Epithelial cell of esophagus (primary cell): ENCODE results near the gene DCUN1D2.
"Not testable (repeated sequence)": the region's sequence is repeated elsewhere in the genome, so short reads cannot be mapped to it uniquely, and the experiment has no call there.

Source experiments
- DNase-seq: peaks from one replicate; pipeline ENCODE4 v3.0.0; 2010; ENCODE audit warnings: low read depth
- H3K4me3 ChIP-seq: 2 replicates; pipeline ENCODE4 v1.5.1; 2011; ENCODE audit warnings: mild to moderate bottlenecking, low read length, control low read depth
- TF ChIP-seq, protein P1 (sequence below): IDR thresholded peaks from 2 replicates; pipeline ENCODE4 v1.5.1; 2011; ENCODE audit warnings: low read depth, mild to moderate bottlenecking, low read length, control low read depth, inconsistent platforms; ENCODE audit not compliant: insufficient read depth; ENCODE audit errors: missing control alignments

DCUN1D2 gene

DNA sequence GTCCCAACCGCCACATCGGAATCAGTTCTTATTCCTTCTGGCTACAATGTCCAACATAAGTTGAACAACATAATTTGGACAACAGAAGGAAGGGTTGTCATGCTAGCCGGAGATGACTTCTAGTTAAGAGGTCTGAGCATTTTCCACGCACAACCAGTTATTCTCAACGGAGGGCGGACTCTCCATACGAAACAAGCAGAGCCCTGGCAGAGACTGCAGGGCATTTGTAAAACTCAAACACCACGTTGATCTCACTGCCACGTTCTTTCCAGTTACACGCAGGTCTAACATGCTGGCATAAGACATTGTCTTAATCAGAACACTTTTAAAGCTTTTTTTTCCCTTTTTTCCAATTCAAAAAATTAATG is 38.3 kb upstream of the DCUN1D2 start:
- H3K4me3 ChIP-seq, result no peak overlapping the region
- DNase-seq, result no peak
- TF ChIP-seq, protein P1, sequence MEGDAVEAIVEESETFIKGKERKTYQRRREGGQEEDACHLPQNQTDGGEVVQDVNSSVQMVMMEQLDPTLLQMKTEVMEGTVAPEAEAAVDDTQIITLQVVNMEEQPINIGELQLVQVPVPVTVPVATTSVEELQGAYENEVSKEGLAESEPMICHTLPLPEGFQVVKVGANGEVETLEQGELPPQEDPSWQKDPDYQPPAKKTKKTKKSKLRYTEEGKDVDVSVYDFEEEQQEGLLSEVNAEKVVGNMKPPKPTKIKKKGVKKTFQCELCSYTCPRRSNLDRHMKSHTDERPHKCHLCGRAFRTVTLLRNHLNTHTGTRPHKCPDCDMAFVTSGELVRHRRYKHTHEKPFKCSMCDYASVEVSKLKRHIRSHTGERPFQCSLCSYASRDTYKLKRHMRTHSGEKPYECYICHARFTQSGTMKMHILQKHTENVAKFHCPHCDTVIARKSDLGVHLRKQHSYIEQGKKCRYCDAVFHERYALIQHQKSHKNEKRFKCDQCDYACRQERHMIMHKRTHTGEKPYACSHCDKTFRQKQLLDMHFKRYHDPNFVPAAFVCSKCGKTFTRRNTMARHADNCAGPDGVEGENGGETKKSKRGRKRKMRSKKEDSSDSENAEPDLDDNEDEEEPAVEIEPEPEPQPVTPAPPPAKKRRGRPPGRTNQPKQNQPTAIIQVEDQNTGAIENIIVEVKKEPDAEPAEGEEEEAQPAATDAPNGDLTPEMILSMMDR, result no peak

DNA sequence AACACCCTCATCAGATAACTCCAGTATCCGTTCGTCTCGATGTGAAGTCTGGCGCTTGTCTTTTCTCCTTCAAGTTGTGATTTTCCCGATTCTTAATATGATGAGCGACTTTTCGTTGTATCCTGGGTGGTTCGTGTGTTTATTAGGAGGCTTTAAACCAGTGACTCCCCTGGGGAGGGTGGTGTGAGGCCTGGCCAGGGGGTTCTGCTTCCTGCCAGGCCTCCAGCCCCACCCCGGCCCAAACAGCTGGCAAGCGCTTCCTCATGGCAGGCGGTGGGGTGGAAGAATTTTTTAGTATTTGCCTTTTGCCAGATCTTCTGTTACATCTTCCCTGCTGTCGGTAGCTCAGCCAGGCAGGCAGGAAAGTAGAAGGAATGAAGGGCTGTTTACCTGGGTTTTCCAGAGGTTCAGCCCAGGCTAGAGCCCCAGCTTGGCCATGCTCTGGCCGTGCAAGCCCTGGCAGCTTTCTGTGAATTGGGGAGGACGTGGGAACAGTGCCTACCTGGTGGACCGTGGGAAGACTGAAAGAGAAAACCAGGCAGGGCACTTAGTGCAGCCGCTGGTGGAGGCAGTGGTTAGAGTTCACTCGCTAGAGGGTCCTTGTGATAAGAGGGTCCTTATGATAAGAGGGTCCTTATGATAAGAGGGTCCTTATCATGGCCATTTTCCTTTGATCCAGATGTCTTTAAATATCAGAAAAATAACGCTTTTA is 37.7 kb upstream of the DCUN1D2 start:
- no peak for DNase-seq
- no peak overlapping the region for H3K4me3 ChIP-seq
- TF ChIP-seq, protein P1, result no peak

DNA sequence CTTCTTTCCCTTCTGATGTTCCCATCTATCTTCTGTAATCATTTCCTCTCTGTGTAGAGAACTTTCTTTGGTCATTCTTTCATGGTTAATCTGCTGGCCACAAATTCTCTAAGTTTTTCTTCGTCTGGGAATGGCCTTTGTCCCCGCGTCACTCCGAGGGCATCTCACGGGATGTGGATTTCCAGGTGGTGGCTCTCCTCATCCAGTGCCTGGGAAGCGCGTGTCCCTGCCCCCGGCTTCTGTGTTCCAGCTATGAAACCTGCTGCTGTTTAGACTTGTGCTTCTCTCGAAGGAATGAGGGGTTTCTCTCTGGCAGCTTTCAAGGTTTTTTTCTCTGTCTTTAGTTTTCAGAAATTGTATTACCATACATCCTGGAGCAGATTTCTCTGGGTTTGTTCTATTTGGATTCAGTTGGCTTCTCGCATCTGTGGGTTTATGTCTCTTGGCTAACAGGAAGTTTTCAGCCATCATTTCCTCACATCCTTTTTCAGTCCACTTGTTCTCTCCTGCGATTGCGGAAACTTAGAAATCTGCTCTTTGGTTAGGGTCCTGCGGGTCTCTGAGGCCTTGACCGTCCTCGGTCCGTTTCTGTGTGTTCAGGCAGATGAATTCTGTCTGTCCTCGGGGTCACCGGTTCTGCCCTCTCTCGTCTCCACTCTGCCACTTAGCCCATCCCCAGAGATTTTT is 36.9 kb upstream of the DCUN1D2 start:
- no peak for DNase-seq
- H3K4me3 ChIP-seq, result no peak overlapping the region
- TF ChIP-seq, protein P1, result no peak

DNA sequence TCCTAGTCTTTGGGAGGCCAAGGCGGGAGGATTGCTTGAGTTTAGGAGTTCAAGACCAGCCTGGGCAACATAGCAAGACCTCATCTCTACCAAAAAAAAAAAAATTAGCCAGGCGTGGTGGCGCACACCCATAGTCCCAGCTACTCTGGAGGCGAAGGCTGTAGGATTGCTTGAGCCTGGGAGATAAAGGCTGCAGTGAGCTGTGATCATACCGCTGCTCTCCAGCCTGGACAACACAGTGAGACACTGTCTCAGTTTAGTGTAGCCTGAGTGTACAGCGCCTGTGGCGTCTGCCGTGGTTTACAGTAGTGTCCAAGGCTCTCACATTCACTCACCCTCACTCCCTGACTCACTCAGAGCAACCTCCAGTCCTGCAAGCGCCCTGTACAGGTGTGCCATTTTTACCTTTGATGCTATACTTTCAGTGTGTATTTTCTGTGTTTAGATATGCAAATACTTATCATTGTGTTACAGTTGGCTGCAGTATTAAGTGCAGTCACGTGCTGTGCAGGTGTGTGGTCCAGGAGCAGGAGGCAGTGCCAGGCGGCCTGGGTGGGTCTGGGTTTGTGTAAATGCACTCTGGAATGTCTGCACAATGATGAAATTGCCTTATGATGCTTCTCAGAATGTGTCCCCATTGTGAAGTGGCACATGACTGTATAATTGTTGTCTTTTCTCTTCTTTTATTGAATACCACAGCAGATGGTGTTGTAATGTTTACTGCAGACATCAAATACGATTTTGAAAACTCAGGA is 36.1 kb upstream of the DCUN1D2 start:
- TF ChIP-seq, protein P1, result no peak
- DNase-seq, result no peak
- no peak overlapping the region for H3K4me3 ChIP-seq

DNA sequence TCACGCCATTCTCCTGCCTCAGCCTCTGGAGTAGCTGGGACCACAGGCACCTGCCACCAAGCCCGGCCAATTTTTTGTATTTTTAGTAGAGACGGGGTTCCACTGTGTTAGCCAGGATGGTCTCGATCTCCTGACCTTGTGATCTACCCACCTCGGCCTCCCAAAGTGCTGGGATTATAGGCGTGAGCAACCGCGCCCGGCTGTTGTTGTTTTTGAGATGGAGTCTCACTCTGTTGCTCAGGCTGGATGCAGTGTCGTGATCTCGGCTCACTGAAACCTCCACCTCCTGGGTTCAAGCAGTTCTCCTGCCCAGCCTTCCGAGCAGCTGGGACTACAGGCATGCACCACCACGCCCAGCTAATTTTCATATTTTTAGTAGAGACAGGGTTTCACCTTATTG is 31.9 kb upstream of the DCUN1D2 start:
- not testable (repeated sequence) for H3K4me3 ChIP-seq, DNase-seq

DNA sequence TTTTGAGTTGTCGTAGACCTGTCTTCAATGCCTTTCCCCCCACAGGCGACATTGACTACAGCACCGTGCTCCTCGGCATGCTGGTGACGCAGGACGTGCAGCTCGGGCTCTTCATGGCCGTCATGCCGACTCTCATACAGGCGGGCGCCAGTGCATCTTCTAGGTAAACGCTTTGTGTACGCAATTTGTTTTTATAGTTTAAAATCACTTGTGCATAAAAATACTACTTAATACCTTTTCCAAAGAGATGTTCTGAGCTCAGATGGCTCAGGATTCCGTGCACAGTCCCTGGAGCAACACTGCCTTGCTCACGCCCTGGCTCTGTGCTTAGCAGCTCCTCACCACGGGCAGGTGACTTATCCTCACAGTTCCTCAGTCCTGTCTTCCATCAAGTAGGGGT is 30.1 kb upstream of the DCUN1D2 start:
- H3K4me3 ChIP-seq, result no peak overlapping the region
- TF ChIP-seq, protein P1, result no peak
- no peak for DNase-seq

DNA sequence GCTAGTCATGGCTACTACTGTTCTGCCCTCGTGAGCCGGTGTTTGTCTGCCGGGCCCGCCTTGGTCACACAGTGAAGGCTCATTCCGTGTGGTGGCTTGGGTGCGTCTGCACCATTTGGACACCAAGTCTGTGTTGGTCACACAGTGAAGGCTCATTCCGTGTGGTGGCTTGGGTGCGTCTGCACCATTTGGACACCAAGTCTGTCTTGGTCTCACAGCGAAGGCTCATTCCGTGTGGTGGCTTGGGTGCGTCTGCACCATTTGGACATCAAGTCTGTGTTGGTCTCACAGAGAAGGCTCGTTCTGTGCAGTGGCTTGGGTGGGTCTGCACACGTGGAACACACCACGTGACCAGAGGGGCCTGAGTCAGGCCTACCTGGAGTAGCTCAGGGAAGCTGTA is 29.0 kb upstream of the DCUN1D2 start:
- H3K4me3 ChIP-seq, result no peak overlapping the region
- DNase-seq, result no peak
- TF ChIP-seq, protein P1, result no peak
